Activated CD4-positive, alpha-beta T cell treated with anti-CD3 and anti-CD28 coated beads, Interleukin-2, Interleukin-6, amounts not matched to agents 100 ng/mL and 50 ng/mL, durations not matched to agents 16 hours and 8 hours (primary cell): ENCODE data around the gene CPNE4.

Experiments used
- DNase-seq: peaks from one replicate; pipeline ENCODE4 v3.0.0-alpha.2; 2020

CPNE4 gene

GRCh38 chr3:131518680-131519079 is 516.1 kb downstream of the CPNE4 start:
- no peak for DNase-seq

GRCh38 chr3:131505421-131505820 is 529.4 kb downstream of the CPNE4 start:
- DNase-seq = no peak

- DNase-seq = no peak
These were observed 531.5 kb downstream of the CPNE4 start for GRCh38 chr3:131503320-131503635.

GRCh38 chr3:131502530-131503319 is 532.1 kb downstream of the CPNE4 start, which contains the start of gene MRPL3:
TSS of gene MRPL3 (minus strand) at chr3:131502971. CDS start at chr3:131502821, 150 bp downstream.
- peak; percentile 91 for DNase-seq

- DNase-seq = peak; percentile 10
These were observed 532.9 kb downstream of the CPNE4 start for GRCh38 chr3:131501949-131502348.

- DNase-seq = no peak
These were observed 540.1 kb downstream of the CPNE4 start for GRCh38 chr3:131494706-131495105.

GRCh38 chr3:131491775-131492174 is 543.0 kb downstream of the CPNE4 start:
- peak; percentile 22 for DNase-seq

GRCh38 chr3:131491084-131491483 is 543.7 kb downstream of the CPNE4 start:
- DNase-seq = peak; percentile 22

- peak; percentile 57 for DNase-seq
These were observed 548.3 kb downstream of the CPNE4 start for GRCh38 chr3:131486545-131486944.

- no peak for DNase-seq
These were observed 549.7 kb downstream of the CPNE4 start for GRCh38 chr3:131485119-131485518.

GRCh38 chr3:131484496-131485111 is 550.2 kb downstream of the CPNE4 start:
- no peak for DNase-seq
